Measurements from ENCODE around the gene MTFMT.
A peak's percentile ranks its signal among the peaks of the same experiment; 100 is the strongest.
"Not testable (repeated sequence)": the region's sequence is repeated elsewhere in the genome, so short reads cannot be mapped to it uniquely, and the experiment has no call there.

The MTFMT gene

GRCh38 chr15:65021488-65021887 is 8.0 kb downstream of the MTFMT start:
- no peak for DNase-seq (ENCODE audit: low read depth, low spot score)
- Histone ChIP-seq H3K27me3 (ENCODE audit: control insufficient read depth, insufficient read depth, low read length) (no peaks in the 10 kb centered on the region), H3K4me1 (ENCODE audit: control insufficient read depth, insufficient read depth, low read length) (no peaks in the 10 kb centered on the region), H3K9me3 (ENCODE audit: control insufficient read depth, insufficient read depth, low read length) (no peaks in the 10 kb centered on the region), H3K4me3 (ENCODE audit: low read length) (no peak overlapping the region), H3K36me3 (ENCODE audit: control insufficient read depth, insufficient read depth, low read length) (no peaks in the 10 kb centered on the region; the same call in 1 of the 2 replicates), H3K27ac (ENCODE audit: low read length) (no peak overlapping the region)

- no peaks in the 10 kb centered on the region for H3K27me3 ChIP-seq (ENCODE audit: control insufficient read depth, insufficient read depth, low read length)
- no peaks in the 10 kb centered on the region for H3K4me1 ChIP-seq (ENCODE audit: control insufficient read depth, insufficient read depth, low read length)
- no peaks in the 10 kb centered on the region for H3K9me3 ChIP-seq (ENCODE audit: control insufficient read depth, insufficient read depth, low read length)
- H3K4me3 ChIP-seq (ENCODE audit: low read length) = no peak overlapping the region
- DNase-seq (ENCODE audit: low read depth, low spot score) = no peak
- no peak overlapping the region for H3K27ac ChIP-seq (ENCODE audit: low read length)
- H3K36me3 ChIP-seq (ENCODE audit: control insufficient read depth, insufficient read depth, low read length) = peaks cover 3% of the 10 kb centered on the region; the same call in 1 of the 2 replicates
- WGBS (ENCODE audit: insufficient coverage, insufficient read length) = no CpG with 5 or more reads among the region's 1 CpG
These were observed 9.0 kb downstream of the MTFMT start for GRCh38 chr15:65020419-65020818.

DNA sequence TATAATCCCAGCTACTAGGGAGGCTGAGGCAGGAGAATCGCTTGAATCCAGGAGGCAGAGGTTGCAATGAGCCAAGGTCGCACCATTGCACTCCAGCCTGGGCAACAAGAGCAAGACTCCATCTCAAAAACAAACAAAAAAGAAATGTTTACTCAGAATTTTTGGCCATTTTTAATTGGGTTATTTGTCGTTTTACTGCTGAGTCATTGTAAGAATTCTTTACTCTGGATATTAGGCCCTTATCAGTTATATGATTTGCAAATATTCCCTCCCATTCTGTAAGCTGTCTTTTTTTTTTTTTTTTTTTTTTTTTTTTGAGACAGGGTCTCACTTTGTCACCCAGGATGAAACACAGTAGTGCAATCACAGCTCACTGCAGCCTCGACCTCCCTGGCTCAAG is 18.2 kb downstream of the MTFMT start:
- not testable (repeated sequence) for DNase-seq (ENCODE audit: low read depth, low spot score); H3K36me3 ChIP-seq (ENCODE audit: control insufficient read depth, insufficient read depth, low read length); H3K9me3 ChIP-seq (ENCODE audit: control insufficient read depth, insufficient read depth, low read length); H3K27me3 ChIP-seq (ENCODE audit: control insufficient read depth, insufficient read depth, low read length); H3K4me3 ChIP-seq (ENCODE audit: low read length); H3K27ac ChIP-seq (ENCODE audit: low read length); H3K4me1 ChIP-seq (ENCODE audit: control insufficient read depth, insufficient read depth, low read length)
- WGBS (ENCODE audit: insufficient coverage, insufficient read length) = no CpG with 5 or more reads among the region's 4 CpGs

- no CpG with 5 or more reads among the region's 2 CpGs for WGBS (ENCODE audit: insufficient coverage, insufficient read length)
- H3K27me3 ChIP-seq (ENCODE audit: control insufficient read depth, insufficient read depth, low read length) = no peaks in the 10 kb centered on the region
- H3K4me1 ChIP-seq (ENCODE audit: control insufficient read depth, insufficient read depth, low read length) = no peaks in the 10 kb centered on the region
- no peaks in the 10 kb centered on the region for H3K9me3 ChIP-seq (ENCODE audit: control insufficient read depth, insufficient read depth, low read length)
- H3K36me3 ChIP-seq (ENCODE audit: control insufficient read depth, insufficient read depth, low read length) = no peaks in the 10 kb centered on the region
- no peak overlapping the region for H3K27ac ChIP-seq (ENCODE audit: low read length)
- DNase-seq (ENCODE audit: low read depth, low spot score) = no peak
- H3K4me3 ChIP-seq (ENCODE audit: low read length) = no peak overlapping the region
These were observed 20.5 kb downstream of the MTFMT start for GRCh38 chr15:65008983-65009382.

GRCh38 chr15:65006876-65007275 is 22.6 kb downstream of the MTFMT start:
- H3K27me3 ChIP-seq (ENCODE audit: control insufficient read depth, insufficient read depth, low read length) = no peaks in the 10 kb centered on the region
- H3K36me3 ChIP-seq (ENCODE audit: control insufficient read depth, insufficient read depth, low read length) = no peaks in the 10 kb centered on the region
- H3K4me1 ChIP-seq (ENCODE audit: control insufficient read depth, insufficient read depth, low read length) = no peaks in the 10 kb centered on the region
- H3K4me3 ChIP-seq (ENCODE audit: low read length) = no peak overlapping the region
- no CpG with 5 or more reads among the region's 3 CpGs for WGBS (ENCODE audit: insufficient coverage, insufficient read length)
- no peaks in the 10 kb centered on the region for H3K9me3 ChIP-seq (ENCODE audit: control insufficient read depth, insufficient read depth, low read length)
- H3K27ac ChIP-seq (ENCODE audit: low read length) = no peak overlapping the region
- DNase-seq (ENCODE audit: low read depth, low spot score) = no peak

- H3K27me3 ChIP-seq (ENCODE audit: control insufficient read depth, insufficient read depth, low read length) = no peaks in the 10 kb centered on the region
These were observed 24.4 kb downstream of the MTFMT start for GRCh38 chr15:65004993-65005392.

DNA sequence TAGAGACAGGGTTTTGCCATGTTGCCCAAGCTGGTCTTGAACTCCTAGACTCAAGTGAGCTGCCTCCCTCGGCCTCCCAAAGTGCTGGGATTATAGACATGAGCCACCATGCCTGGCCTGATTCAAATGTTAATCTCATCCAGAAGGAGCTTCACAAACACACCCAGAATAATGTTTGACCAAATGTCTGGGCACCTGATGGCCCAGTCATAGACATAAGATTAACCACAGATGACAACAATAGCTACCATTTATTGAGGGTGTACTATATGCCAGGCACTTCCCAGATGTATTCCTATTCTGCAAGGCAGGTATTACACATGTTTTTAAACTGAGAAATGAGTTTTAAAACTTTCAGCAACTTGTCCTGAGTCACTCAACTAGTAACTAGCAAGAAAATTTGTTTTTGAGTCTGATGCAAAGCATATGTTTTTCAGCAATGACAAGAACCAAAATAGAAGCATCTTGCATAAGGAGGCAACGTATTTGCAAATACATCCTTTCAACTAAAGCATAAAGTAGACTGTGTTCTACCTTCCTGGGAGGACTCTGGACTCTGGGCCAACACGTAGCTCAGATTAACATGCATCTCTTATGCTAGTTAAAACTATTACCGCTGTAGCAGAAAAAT is 31.6 kb downstream of the MTFMT start:
- no CpG with 5 or more reads among the region's 4 CpGs for WGBS (ENCODE audit: insufficient coverage, insufficient read length)
- H3K9me3 ChIP-seq (ENCODE audit: control insufficient read depth, insufficient read depth, low read length) = no peaks in the 10 kb centered on the region
- H3K27ac ChIP-seq (ENCODE audit: low read length) = no peak overlapping the region
- H3K4me3 ChIP-seq (ENCODE audit: low read length) = no peak overlapping the region
- H3K4me1 ChIP-seq (ENCODE audit: control insufficient read depth, insufficient read depth, low read length) = no peaks in the 10 kb centered on the region
- H3K27me3 ChIP-seq (ENCODE audit: control insufficient read depth, insufficient read depth, low read length) = no peaks in the 10 kb centered on the region
- no peaks in the 10 kb centered on the region for H3K36me3 ChIP-seq (ENCODE audit: control insufficient read depth, insufficient read depth, low read length)
- no peak for DNase-seq (ENCODE audit: low read depth, low spot score)

More at GRCh38 chr15:65004993-65005392, 24.4 kb downstream of the MTFMT start:
- no peak for DNase-seq (ENCODE audit: low read depth, low spot score)
- Histone ChIP-seq H3K9me3 (ENCODE audit: control insufficient read depth, insufficient read depth, low read length) (no peaks in the 10 kb centered on the region), H3K36me3 (ENCODE audit: control insufficient read depth, insufficient read depth, low read length) (no peaks in the 10 kb centered on the region), H3K4me3 (ENCODE audit: low read length) (no peak overlapping the region), H3K4me1 (ENCODE audit: control insufficient read depth, insufficient read depth, low read length) (no peaks in the 10 kb centered on the region), H3K27ac (ENCODE audit: low read length) (no peak overlapping the region)
- WGBS (ENCODE audit: insufficient coverage, insufficient read length) = no CpG with 5 or more reads among the region's 3 CpGs

GRCh38 chr15:64997066-64997465 is 32.4 kb downstream of the MTFMT start:
- WGBS (ENCODE audit: insufficient coverage, insufficient read length) = no CpG with 5 or more reads among the region's 5 CpGs
- H3K36me3 ChIP-seq (ENCODE audit: control insufficient read depth, insufficient read depth, low read length) = no peaks in the 10 kb centered on the region
- no peaks in the 10 kb centered on the region for H3K27me3 ChIP-seq (ENCODE audit: control insufficient read depth, insufficient read depth, low read length)
- H3K4me3 ChIP-seq (ENCODE audit: low read length) = no peak overlapping the region
- H3K27ac ChIP-seq (ENCODE audit: low read length) = no peak overlapping the region
- no peaks in the 10 kb centered on the region for H3K9me3 ChIP-seq (ENCODE audit: control insufficient read depth, insufficient read depth, low read length)
- no peak for DNase-seq (ENCODE audit: low read depth, low spot score)
- no peaks in the 10 kb centered on the region for H3K4me1 ChIP-seq (ENCODE audit: control insufficient read depth, insufficient read depth, low read length)

DNA sequence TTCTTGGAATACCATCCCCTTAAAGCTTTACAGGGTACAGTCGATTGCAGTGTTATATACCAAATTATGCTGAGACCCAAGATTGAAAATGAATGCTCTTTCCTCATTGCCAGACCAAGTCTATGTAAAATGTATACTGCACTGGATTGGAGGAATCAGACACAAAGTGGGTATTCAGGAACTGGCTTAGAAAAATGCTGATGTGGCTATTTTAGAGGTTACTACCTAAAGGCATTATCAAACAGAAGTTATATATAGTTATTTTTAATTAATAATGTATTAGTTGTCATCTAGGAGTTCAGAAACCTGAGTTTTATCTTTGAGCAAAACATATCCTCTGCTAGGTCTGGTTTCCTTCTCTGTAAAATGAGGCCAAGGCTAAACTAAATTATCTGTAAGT is 36.1 kb downstream of the MTFMT start:
- WGBS (ENCODE audit: insufficient coverage, insufficient read length) = no CpG with 5 or more reads among the region's 1 CpG
- Histone ChIP-seq H3K9me3 (ENCODE audit: control insufficient read depth, insufficient read depth, low read length) (no peaks in the 10 kb centered on the region), H3K36me3 (ENCODE audit: control insufficient read depth, insufficient read depth, low read length) (no peaks in the 10 kb centered on the region), H3K4me1 (ENCODE audit: control insufficient read depth, insufficient read depth, low read length) (no peaks in the 10 kb centered on the region), H3K27ac (ENCODE audit: low read length) (no peak overlapping the region), H3K27me3 (ENCODE audit: control insufficient read depth, insufficient read depth, low read length) (no peaks in the 10 kb centered on the region), H3K4me3 (ENCODE audit: low read length) (no peak overlapping the region)
- no peak for DNase-seq (ENCODE audit: low read depth, low spot score)

DNA sequence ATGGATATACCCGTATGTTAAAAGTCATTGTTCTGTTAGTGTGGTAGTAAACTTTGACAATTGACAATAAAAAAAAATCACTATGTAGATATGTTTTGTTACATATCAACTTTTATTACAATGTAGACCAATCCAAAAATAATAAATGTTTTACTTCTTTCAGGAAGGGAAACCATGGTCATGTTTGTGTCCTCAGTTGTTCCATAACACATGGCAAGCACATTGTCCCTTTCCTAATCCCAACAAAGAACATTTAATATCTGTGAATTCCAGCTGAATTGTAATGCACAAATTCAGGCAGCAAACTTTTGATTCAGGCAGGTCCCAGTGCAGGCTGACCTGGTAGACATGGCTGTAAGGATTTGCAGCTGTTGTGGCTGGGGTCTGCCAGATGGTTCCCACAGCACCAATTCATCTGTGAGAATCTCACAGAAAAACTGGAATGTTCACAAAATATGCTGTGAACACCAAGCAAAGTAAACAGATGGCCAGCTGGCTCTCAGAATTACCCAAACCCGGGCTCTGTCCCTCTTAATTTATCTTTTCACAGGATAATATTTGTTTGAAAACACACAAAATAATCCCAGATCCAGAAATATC is 37.8 kb downstream of the MTFMT start:
- DNase-seq (ENCODE audit: low read depth, low spot score) = no peak
- no peaks in the 10 kb centered on the region for H3K4me1 ChIP-seq (ENCODE audit: control insufficient read depth, insufficient read depth, low read length)
- H3K27ac ChIP-seq (ENCODE audit: low read length) = no peak overlapping the region
- H3K27me3 ChIP-seq (ENCODE audit: control insufficient read depth, insufficient read depth, low read length) = no peaks in the 10 kb centered on the region
- H3K4me3 ChIP-seq (ENCODE audit: low read length) = no peak overlapping the region
- H3K9me3 ChIP-seq (ENCODE audit: control insufficient read depth, insufficient read depth, low read length) = no peaks in the 10 kb centered on the region
- H3K36me3 ChIP-seq (ENCODE audit: control insufficient read depth, insufficient read depth, low read length) = no peaks in the 10 kb centered on the region
- WGBS (ENCODE audit: insufficient coverage, insufficient read length) = no CpG with 5 or more reads among the region's 2 CpGs

- H3K27ac ChIP-seq (ENCODE audit: low read length) = no peak overlapping the region
- H3K36me3 ChIP-seq (ENCODE audit: control insufficient read depth, insufficient read depth, low read length) = no peaks in the 10 kb centered on the region
- no peak for DNase-seq (ENCODE audit: low read depth, low spot score)
- H3K9me3 ChIP-seq (ENCODE audit: control insufficient read depth, insufficient read depth, low read length) = no peaks in the 10 kb centered on the region
- H3K27me3 ChIP-seq (ENCODE audit: control insufficient read depth, insufficient read depth, low read length) = no peaks in the 10 kb centered on the region
- peak overlapping the region; percentile 86; the same call in 1 of the 2 replicates for H3K4me3 ChIP-seq (ENCODE audit: low read length)
- no CpG with 5 or more reads among the region's 9 CpGs for WGBS (ENCODE audit: insufficient coverage, insufficient read length)
- H3K4me1 ChIP-seq (ENCODE audit: control insufficient read depth, insufficient read depth, low read length) = no peaks in the 10 kb centered on the region
These were observed 39.3 kb downstream of the MTFMT start for GRCh38 chr15:64990168-64990470.
